Inflammatory macrophage treated with lipopolysaccharide for 1 hour (primary cell): ENCODE data around the gene HSF2BP.
"Not testable (repeated sequence)": the region's sequence is repeated elsewhere in the genome, so short reads cannot be mapped to it uniquely, and the experiment has no call there.

Source experiments
- DNase-seq, 2 donors: peaks; one replicate each; pipeline ENCODE4 v3.0.0-alpha.2; 2020 to 2022

The HSF2BP gene

GRCh38 chr21:43596616-43597015 is 62.7 kb downstream of the HSF2BP start:
- DNase-seq, result no peak

- not testable (repeated sequence) for DNase-seq
Measured at GRCh38 chr21:43595769-43596168, 63.5 kb downstream of the HSF2BP start.

- DNase-seq, result no peak
Measured at GRCh38 chr21:43593078-43593477, 66.2 kb downstream of the HSF2BP start.

GRCh38 chr21:43591571-43591970 is 67.7 kb downstream of the HSF2BP start:
- peak; percentile 67 to 84 for DNase-seq

- DNase-seq, result no peak
Measured at GRCh38 chr21:43590194-43590593, 69.1 kb downstream of the HSF2BP start.

- DNase-seq, result no peak
Measured at GRCh38 chr21:43588957-43589356, 70.3 kb downstream of the HSF2BP start.

GRCh38 chr21:43585924-43586413 is 73.3 kb downstream of the HSF2BP start:
- DNase-seq, result no peak

GRCh38 chr21:43585514-43585913 is 73.8 kb downstream of the HSF2BP start:
- DNase-seq, result no peak

GRCh38 chr21:43581453-43581852 is 77.8 kb downstream of the HSF2BP start:
- DNase-seq, result no peak

- no peak for DNase-seq
Measured at GRCh38 chr21:43578677-43579303, 80.5 kb downstream of the HSF2BP start.

- peak; percentile 63 to 75 for DNase-seq
Measured at GRCh38 chr21:43575473-43575844, 83.8 kb downstream of the HSF2BP start.

- peak; percentile 46 to 55 for DNase-seq
Measured at GRCh38 chr21:43574741-43575472, 84.4 kb downstream of the HSF2BP start.

GRCh38 chr21:43573921-43574320 is 85.4 kb downstream of the HSF2BP start:
- no peak for DNase-seq

- no peak for DNase-seq
Measured at GRCh38 chr21:43572446-43572845, 86.8 kb downstream of the HSF2BP start.

GRCh38 chr21:43571976-43572375 is 87.3 kb downstream of the HSF2BP start:
- peak; percentile 22 to 77 for DNase-seq

- DNase-seq, result not testable (repeated sequence)
Measured at GRCh38 chr21:43570195-43570594, 89.1 kb downstream of the HSF2BP start.

GRCh38 chr21:43562451-43562850 is 96.8 kb downstream of the HSF2BP start:
- DNase-seq, result not testable (repeated sequence)

- DNase-seq, result not testable (repeated sequence)
Measured at GRCh38 chr21:43540561-43540960, 118.7 kb downstream of the HSF2BP start.

- DNase-seq, result not testable (repeated sequence)
Measured at GRCh38 chr21:43522495-43523131, 136.7 kb downstream of the HSF2BP start.

- DNase-seq, result not testable (repeated sequence)
Measured at GRCh38 chr21:43517701-43518100, 141.6 kb downstream of the HSF2BP start.

GRCh38 chr21:43516860-43517627 is 142.2 kb downstream of the HSF2BP start:
- not testable (repeated sequence) for DNase-seq

GRCh38 chr21:43516295-43516847 is 142.9 kb downstream of the HSF2BP start:
- not testable (repeated sequence) for DNase-seq

GRCh38 chr21:43514834-43515233 is 144.5 kb downstream of the HSF2BP start:
- DNase-seq, result not testable (repeated sequence)
